GM18870 (cell line): Measurements from ENCODE around the gene KATNIP.
"Not testable (repeated sequence)": the region's sequence is repeated elsewhere in the genome, so short reads cannot be mapped to it uniquely, and the experiment has no call there.

Experiments
- ATAC-seq: cut with Tn5 transposase; IDR thresholded peaks from one replicate; pipeline ENCODE4 v1.9.1; 2021; ENCODE audit warnings: moderate library complexity; ENCODE audit not compliant: unreplicated experiment

Gene KATNIP

DNA sequence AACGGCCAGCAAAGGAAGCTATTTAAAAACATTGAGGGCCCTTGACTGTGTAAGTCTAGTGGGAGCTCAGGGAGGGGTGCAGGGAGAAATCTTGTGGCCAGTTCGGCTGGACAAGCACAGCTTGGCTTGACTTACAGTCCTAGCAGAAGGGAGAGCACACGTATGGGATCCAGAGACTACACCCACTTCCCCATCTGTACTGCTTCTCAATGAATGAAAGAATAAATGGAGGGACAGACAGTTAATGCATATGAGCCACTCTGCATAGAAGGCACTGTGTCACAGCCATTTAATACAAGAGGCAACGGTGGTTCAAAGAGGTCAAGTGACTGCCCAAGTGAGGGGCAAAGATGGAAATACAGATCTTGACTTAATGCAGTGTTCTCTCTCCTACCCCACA lies 15.7 kb upstream of the KATNIP start:
- no peak for ATAC-seq

DNA sequence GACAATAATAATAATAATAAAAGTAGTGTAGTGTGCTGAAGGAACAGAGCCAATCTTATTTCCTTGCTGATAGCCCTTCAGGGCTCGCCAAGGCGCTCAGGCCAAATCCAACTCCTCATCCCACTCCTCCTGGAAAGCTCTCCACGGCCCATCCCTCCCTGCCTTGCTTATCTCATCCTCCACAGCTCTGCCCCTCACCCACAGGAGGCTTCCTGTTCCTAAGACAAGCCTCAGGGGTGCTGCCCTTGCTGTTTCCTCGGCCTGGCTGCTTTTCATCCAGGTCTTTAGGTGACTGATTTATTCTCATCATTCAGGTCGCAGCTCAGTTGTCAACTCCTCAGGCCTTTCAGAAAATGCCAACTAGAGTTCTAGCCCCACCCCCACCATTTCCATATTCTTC lies 11.4 kb upstream of the KATNIP start:
- ATAC-seq: no peak

DNA sequence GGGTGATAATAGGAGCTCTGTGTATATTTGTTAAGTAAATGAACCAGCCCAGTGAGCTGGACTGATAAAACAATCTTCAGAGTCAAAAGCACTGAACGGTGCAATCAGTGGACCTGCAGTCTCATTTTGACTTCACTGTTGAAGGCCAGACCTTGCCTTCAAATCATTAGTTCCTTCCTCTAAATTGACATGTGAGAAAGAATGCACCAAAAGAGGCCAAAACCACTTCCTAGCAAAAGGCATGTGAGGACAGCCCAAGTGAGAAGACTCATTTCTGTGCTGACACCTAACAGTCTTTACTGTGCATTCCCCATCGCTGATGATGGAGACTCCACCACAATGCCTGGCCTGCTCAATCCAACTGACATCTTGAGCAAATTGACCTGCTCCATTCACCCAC lies 10.8 kb upstream of the KATNIP start:
- ATAC-seq: no peak

GRCh38 chr16:27539636-27540035 lies 10.3 kb upstream of the KATNIP start:
- ATAC-seq: no peak

GRCh38 chr16:27543801-27544200 lies 6.1 kb upstream of the KATNIP start:
- ATAC-seq: no peak

DNA sequence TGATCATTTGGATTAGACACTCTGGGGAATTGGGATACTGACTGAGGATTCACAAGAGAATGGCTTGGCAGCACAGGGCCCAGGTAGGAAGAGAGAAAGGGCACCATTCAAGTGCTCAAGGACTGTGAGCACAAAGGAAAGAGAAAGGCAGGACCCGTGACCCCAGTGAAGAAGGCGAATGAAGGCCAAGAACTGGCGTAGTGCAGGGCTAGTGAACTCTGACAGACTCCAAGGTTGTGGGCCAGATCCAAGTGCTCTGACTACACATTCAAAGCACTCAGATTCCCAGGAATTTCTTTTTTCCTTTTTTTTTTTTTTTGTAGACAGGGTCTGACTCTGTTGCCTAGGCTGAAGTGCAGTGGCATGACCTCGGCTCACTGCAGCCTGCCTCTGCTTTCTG lies 5.3 kb upstream of the KATNIP start:
- no peak for ATAC-seq

GRCh38 chr16:27547134-27547533 lies 2.8 kb upstream of the KATNIP start:
- ATAC-seq: no peak

GRCh38 chr16:27547851-27548250 lies 2.1 kb upstream of the KATNIP start:
- ATAC-seq: no peak

GRCh38 chr16:27549464-27549745 lies 539 bp upstream of the KATNIP start:
- ATAC-seq: no peak

DNA sequence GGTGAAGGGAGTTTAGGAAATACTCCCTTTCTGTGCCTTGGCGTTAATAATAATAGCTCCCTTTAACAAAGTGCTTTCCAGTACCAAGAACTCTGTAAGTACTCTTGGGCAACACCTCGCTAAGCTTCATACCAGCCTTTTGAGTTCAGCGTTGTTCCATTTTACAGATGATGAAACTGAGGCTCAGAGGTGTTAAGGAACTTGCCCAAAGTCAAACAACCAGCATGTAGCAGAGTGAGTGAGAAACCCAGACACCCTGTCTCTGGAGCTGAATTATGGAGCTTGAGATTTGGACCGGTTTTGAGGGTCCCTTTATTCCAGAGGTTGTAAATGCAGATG lies 607 bp downstream of the KATNIP start:
- no peak for ATAC-seq

GRCh38 chr16:27551036-27551435 lies 1.1 kb downstream of the KATNIP start:
- no peak for ATAC-seq

DNA sequence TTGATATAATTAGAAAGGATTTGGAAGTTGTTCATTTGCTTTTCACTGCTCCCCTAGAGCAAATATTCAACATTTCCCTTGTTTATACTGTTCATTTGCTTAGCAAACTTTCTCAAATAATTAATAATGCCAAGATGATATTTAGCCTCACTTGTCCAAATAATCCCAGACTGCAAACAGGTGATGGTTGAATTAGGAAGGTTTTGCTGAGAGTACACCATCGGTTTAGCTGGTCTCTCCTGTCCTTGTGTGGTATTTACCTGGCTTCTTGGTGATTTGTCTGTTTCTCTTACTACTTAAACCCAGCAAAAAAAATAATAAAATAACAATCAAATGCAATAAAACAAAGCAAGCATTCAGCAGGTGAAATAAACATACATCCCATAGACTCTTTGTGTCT lies 6.5 kb downstream of the KATNIP start:
- no peak for ATAC-seq

GRCh38 chr16:27558434-27558833 lies 8.5 kb downstream of the KATNIP start:
- no peak for ATAC-seq

DNA sequence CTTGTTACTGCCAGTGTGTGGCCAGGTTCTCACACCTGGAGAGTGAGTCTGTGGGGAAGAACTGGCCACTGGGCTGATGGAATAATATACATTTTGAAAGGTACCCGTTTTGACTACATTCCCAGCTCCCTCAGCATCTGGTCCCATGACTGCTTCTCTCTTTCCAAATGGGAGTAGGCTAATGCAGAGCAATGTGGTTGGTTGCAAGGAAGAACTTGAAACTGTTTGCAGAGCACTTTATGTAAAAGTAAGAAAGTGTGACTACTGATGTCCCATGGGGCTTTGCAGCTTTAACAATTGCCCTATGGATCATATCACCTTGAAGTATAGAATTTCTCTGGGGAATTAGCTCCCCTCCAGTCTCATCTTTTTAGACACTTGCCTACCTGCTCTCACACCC lies 9.0 kb downstream of the KATNIP start:
- no peak for ATAC-seq

- ATAC-seq: no peak
These were observed 11.3 kb downstream of the KATNIP start for GRCh38 chr16:27561216-27561615.

- no peak for ATAC-seq
These were observed 14.3 kb downstream of the KATNIP start for GRCh38 chr16:27564224-27564623.

DNA sequence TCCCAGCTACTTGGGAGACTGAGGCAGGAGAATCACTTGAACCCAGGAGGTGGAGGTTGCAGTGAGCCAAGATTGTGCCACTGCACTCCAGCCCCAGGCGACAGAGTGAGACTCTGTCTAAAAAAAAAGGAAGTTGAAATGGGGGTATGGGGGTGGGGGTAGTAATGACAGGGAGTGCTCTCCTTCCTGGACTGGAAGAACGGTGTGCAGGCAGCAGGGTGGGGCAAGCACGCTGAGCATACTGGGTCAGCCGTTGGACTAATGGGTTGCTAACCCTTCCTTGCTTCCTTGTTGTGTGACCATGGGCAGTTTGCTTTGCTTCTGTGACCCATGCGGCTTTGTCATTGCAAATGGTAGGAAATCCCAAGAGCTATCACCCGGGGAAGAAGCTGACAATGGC lies 16.5 kb downstream of the KATNIP start:
- no peak for ATAC-seq

DNA sequence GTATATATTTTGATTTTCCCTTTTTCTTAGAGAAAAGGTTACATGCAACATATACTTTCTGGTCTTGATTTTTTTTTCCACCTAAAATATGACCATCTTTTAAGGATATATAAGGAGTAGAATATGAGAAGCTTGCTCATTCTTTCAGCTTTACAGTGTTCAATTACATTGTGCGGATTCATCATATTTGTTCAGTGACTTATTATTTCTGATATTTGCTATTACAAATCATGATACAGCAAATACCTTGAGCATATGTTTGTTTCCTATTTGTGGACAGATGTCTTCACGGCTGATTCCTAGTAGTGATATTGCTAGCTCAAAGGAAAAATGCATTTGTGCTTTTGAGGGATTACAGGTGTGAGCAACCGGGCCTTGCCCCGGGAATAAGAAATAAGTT lies 18.1 kb downstream of the KATNIP start:
- ATAC-seq: no peak

- ATAC-seq: not testable (repeated sequence)
These were observed 21.0 kb downstream of the KATNIP start for GRCh38 chr16:27570986-27571385.

- no peak for ATAC-seq
These were observed 21.7 kb downstream of the KATNIP start for GRCh38 chr16:27571433-27572326.

DNA sequence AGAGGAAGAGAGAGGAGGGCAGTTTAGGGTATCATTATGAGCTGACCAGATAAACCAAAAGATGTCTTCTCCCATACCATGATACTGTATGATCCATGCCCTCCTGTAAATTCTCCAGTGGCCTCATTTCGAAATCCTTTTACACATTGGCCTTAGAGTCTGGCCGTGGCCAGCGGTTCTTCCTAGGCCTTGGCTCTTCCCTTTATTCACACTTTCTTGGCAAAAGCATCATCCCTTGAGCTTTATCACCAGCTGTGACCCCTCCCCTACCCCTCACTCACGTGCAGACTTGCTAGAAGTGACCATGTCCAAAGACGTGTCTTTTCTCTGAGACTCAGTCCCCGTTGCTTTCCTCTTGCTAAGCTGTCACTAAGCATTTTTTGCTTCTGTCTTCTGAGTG lies 22.8 kb downstream of the KATNIP start:
- no peak for ATAC-seq

- no peak for ATAC-seq
These were observed 26.8 kb downstream of the KATNIP start for GRCh38 chr16:27576729-27577128.
